GM18870 (cell line): ENCODE data around the gene SPOCD1.

Experiments
- ATAC-seq: cut with Tn5 transposase; IDR thresholded peaks from one replicate; pipeline ENCODE4 v1.9.1; 2021; ENCODE audit warnings: moderate library complexity; ENCODE audit not compliant: unreplicated experiment

SPOCD1 gene

GRCh38 chr1:31742462-31743212 is 73.2 kb downstream of the SPOCD1 start:
- no peak for ATAC-seq
